Measurements from ENCODE around the gene HSPA14.
"Not testable (repeated sequence)": the region's sequence is repeated elsewhere in the genome, so short reads cannot be mapped to it uniquely, and the experiment has no call there.

The HSPA14 gene

DNA sequence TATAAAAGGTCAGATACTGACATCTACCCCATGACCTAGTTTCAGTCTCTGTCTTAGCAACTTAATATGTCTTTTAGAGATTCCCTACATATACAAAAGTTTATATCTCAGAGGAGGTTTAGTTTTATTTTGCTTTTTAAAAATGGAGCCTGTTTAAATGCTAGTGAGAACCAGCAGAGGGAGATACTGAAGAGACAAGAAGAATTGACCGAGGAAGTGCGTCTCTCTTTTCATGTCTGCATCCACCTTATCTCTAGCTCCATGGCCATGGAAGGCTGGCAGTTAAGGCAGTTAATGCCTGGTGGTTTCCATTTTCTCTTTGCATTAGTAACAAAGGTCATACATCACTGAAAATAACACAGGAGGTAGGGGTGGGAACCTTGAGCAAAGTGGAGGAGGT lies 51.2 kb downstream of the HSPA14 start:
- peak; percentile 13 for DNase-seq (ENCODE audit: low spot score)

GRCh38 chr10:14891151-14891550 lies 53.0 kb downstream of the HSPA14 start:
- DNase-seq (ENCODE audit: low spot score), result no peak

- peak; percentile 30 for DNase-seq (ENCODE audit: low spot score)
These were observed 66.2 kb downstream of the HSPA14 start for GRCh38 chr10:14904316-14904732.

DNA sequence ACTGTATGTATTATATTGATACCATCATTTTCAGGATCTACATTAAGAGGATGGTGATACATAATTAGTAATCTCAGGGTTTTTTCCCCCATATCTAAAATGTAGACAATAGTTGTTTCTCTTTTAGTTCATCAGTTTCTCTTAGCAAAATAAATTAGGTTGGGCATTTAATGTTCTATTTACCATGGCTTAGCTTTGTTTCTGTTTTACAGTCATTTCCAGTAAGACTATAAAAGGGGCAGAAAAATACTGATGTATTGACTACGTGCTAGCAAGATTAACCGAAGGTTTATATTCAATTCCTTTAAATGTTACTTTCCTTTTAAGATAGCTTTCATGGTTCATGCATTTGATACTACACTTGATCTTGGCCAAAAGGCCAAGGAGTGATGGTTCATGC lies 66.8 kb downstream of the HSPA14 start:
- no peak for DNase-seq (ENCODE audit: low spot score)

DNA sequence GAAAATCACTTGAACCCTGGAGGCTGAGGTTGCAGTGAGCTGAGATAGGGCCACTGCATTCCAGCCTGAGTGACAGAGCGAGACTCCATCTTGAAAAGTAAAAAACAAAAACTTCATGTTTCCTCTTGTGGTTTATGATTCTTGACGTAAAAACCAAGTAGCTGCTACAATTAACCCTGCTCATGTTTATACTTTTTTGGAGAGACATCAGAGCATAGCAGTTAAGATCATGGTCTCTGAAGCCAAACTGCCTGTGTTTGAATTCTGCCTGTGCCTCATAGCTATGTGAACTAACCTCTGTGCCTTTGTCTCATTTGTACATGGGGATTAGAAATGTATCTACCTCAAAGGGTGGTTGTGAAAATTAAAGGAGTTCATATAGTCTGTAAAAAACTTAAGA lies 67.8 kb downstream of the HSPA14 start:
- no peak for DNase-seq (ENCODE audit: low spot score)

DNA sequence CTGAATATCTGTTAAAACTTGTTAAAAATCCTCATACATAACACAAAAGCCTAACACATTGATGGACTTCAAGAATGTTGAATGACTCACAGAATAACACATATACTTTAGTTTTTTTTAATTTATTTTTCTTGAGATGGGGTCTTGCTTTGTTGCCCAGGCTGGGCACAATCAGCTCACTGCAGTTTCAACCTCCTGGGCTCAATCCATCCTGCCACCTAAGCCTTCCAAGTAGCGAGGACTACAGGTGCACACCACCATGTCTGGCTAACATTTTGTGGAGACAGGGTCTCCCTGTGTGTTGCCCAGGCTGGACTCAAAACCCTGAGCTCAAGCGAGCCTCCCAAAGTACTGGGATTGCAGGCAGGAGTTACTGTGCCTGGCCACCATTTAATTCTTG lies 68.7 kb downstream of the HSPA14 start:
- DNase-seq (ENCODE audit: low spot score), result no peak

DNA sequence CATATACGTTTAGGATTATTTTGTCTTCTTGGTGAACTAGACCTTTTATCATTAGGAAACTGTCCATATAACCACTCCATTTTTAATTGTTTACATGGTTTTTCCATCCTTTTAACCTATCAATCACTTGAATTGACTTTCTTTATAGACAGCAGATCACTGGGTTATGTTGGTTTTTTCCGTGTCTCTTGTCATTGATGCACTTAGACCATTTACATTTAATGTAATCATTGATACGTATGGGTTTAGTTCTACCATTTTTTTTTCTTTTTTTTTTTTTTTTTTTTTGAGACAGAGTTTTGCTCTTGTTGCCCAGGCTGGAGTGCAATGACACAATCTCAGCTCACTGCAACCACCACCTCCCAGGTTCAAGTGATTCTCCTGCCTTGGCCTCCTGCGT lies 69.5 kb downstream of the HSPA14 start:
- not testable (repeated sequence) for DNase-seq (ENCODE audit: low spot score)

GRCh38 chr10:14909101-14909500 lies 71.0 kb downstream of the HSPA14 start:
- no peak for DNase-seq (ENCODE audit: low spot score)

DNA sequence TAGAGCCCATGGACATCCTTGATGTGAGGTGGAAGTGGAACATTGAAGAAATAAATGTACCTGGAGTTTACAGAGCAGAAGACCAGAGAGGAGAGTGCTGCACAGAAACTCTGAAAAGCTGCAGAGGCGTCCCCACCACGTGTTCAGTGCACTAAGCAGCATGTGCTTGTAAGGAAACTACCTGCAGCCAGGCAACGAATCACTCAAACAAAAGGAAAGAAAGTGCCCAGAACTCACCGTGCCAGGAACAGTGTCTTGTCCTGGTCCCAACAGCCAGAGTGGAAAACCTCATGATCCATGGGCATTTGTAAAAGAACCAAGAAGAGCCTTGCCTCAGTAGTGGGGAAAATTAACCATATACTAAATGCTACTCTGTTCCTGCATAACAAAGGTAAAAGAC lies 72.8 kb downstream of the HSPA14 start:
- DNase-seq (ENCODE audit: low spot score), result no peak

DNA sequence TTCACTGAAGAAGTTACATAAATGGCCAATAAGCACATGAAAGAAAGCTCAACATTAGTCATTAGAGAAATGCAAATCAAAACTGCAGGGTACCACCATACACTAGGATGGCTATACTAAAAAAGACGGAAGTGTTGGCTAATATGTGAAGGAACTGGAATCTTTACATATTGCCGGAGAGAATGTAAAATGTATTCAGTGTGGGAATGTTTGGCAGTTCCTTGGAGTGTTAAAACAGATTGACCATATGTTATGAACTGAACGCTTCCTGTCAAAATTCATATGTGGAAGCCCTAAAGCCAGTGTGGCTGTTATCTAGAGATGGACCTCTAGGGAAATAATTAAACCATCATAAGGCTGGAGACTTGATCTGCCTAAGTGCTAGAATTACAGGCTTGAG lies 73.7 kb downstream of the HSPA14 start:
- no peak for DNase-seq (ENCODE audit: low spot score)

DNA sequence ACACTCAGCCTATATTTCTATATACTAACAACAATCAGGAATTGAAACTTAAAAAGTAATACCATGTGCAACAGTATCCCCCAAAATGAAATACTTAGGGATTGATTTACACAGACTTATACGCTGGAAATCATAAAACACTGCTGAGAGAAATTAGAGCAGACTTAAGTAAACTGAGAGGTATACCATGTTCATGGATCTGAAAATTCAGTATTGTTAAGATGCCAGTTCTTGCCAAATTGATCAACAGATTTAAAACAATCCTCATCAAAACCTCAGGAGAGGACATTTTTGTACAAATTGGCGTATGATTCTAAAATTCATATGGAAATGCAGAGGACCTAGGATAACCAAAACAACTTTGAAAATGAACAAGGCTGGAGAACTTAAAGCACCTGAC lies 78.5 kb downstream of the HSPA14 start:
- no peak for DNase-seq (ENCODE audit: low spot score)

GRCh38 chr10:14917827-14918226 lies 79.7 kb downstream of the HSPA14 start:
- DNase-seq (ENCODE audit: low spot score), result no peak

- DNase-seq (ENCODE audit: low spot score), result no peak
These were observed 80.9 kb downstream of the HSPA14 start for GRCh38 chr10:14918964-14919363.
